ENCODE data around the gene CPLANE2.

The CPLANE2 gene

GRCh38 chr1:16186655-16187235 lies 50.2 kb downstream of the CPLANE2 start:
- DNase-seq = no peak

DNA sequence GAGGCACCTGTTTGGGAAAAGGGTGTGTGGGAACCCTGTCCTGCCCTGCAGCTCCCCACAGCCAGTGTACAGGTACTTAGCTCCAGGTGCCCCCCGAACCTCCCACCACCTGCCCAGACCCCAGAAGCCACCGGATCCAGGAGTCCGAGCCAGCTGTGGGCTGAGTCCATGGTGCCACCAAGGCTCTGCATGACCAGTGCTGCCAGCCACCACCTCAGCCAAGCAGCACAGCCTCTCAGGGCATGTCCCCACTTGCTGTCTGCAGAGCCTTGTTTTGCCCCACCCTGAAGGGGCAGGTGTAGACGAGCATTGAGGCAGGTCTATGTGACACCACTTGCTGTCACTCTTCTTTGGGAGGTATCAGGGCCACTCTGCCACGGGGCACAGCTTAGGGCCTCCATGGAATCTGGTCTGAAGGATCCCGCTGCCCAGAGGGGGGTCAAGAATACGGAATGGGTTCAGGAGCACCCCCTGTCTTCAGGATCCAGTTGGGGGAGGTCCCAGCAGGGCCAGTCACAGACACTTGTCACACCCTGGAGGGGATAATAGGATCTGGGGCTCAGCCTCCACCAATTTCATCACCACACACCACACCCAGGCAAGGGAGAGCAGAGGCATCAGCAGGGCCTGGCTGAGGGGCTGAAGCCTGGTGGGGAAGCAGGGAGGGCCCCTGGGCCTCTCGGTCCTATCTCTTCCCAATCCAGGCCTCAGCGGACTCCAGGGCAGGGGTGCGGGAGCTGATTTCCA lies 52.3 kb downstream of the CPLANE2 start:
- DNase-seq = no peak

- no peak for DNase-seq
Measured at GRCh38 chr1:16183765-16184556, 53.0 kb downstream of the CPLANE2 start.

GRCh38 chr1:16183179-16183578 lies 53.8 kb downstream of the CPLANE2 start:
- no peak for DNase-seq

DNA sequence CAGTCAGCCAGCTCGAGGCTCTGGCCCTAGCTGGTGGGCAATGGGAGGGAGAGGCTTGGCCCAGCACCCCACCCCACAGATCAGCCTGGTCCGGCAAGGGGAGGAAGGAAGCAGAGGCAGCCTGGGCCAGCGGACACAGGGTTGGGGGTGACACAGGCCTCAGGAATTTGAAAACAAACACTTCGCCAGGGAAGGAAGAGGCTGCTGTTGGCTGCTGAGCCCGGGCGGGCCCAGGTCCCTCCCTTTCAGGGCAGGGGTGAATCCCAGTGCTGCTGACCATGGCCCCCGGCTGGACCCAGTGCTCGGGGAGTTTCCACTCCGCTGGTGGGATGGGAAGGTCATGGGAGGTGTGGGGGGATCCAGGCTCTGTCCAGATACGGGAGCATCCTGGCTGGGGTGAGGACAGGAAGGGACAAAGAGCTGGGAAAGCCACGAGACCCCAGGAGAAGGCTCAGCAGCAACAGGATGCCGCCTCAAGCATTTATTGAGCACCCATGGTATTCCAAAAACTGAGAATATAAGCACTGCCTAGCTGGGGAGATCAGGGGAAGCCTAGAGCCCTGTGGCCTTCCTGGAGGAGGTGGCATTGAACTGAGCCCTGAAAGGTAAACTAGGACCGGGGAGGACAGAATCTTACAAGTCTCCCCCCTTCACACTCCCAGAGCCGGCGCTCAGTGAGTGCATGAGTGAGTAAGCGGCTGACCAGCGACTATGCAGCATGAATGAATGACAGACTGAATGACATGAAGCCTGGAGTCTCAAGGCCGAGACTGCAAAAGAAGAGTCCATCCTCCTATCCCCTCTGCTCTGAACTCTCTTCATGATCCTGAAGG lies 54.9 kb downstream of the CPLANE2 start:
- no peak for DNase-seq

All from activated CD4-positive, alpha-beta T cell treated with anti-CD3 and anti-CD28 coated beads, Interleukin-2, amount 50 U/mL, for 16 hours (primary cell).